HG02678 (cell line): ENCODE data around the gene CDK17.
"Not testable (repeated sequence)": the region's sequence is repeated elsewhere in the genome, so short reads cannot be mapped to it uniquely, and the experiment has no call there.

Source experiments
- ATAC-seq: cut with Tn5 transposase; IDR thresholded peaks from one replicate; pipeline ENCODE4 v1.9.1; 2021; ENCODE audit warnings: mild to moderate bottlenecking, moderate library complexity; ENCODE audit not compliant: unreplicated experiment

Gene CDK17

GRCh38 chr12:96323906-96324305 is 76.3 kb downstream of the CDK17 start:
- ATAC-seq: no peak

GRCh38 chr12:96322720-96323119 is 77.5 kb downstream of the CDK17 start:
- ATAC-seq: no peak

- no peak for ATAC-seq
These were observed 78.3 kb downstream of the CDK17 start for GRCh38 chr12:96321941-96322340.

GRCh38 chr12:96317801-96318200 is 82.4 kb downstream of the CDK17 start:
- ATAC-seq: not testable (repeated sequence)

GRCh38 chr12:96315741-96316481 is 84.3 kb downstream of the CDK17 start:
- not testable (repeated sequence) for ATAC-seq

- no peak for ATAC-seq
These were observed 85.5 kb downstream of the CDK17 start for GRCh38 chr12:96314723-96315122.

GRCh38 chr12:96313606-96314005 is 86.6 kb downstream of the CDK17 start:
- no peak for ATAC-seq

GRCh38 chr12:96311191-96311590 is 89.0 kb downstream of the CDK17 start:
- no peak for ATAC-seq

- ATAC-seq: no peak
These were observed 90.2 kb downstream of the CDK17 start for GRCh38 chr12:96310067-96310466.

GRCh38 chr12:96308881-96309280 is 91.4 kb downstream of the CDK17 start:
- no peak for ATAC-seq

GRCh38 chr12:96305665-96306064 is 94.6 kb downstream of the CDK17 start:
- no peak for ATAC-seq

- no peak for ATAC-seq
These were observed 96.6 kb downstream of the CDK17 start for GRCh38 chr12:96303653-96304052.

- no peak for ATAC-seq
These were observed 97.4 kb downstream of the CDK17 start for GRCh38 chr12:96302687-96303310.

- ATAC-seq: no peak
These were observed 98.5 kb downstream of the CDK17 start for GRCh38 chr12:96301732-96302131.

- ATAC-seq: no peak
These were observed 100.2 kb downstream of the CDK17 start for GRCh38 chr12:96300064-96300463.

- ATAC-seq: no peak
These were observed 102.7 kb downstream of the CDK17 start for GRCh38 chr12:96297504-96297903.

- no peak for ATAC-seq
These were observed 104.6 kb downstream of the CDK17 start for GRCh38 chr12:96295532-96296160.

GRCh38 chr12:96294831-96295230 is 105.4 kb downstream of the CDK17 start:
- no peak for ATAC-seq

GRCh38 chr12:96293093-96293492 is 107.1 kb downstream of the CDK17 start:
- no peak for ATAC-seq

GRCh38 chr12:96289067-96289466 is 111.2 kb downstream of the CDK17 start:
- ATAC-seq: no peak

- no peak for ATAC-seq
These were observed 115.1 kb downstream of the CDK17 start for GRCh38 chr12:96285158-96285557.

GRCh38 chr12:96274331-96274730 is 125.9 kb downstream of the CDK17 start:
- ATAC-seq: no peak
